PFSK-1 (cell line): Measurements from ENCODE around the gene ITPRID1.

Experiments
- FOXP2 ChIP-seq: optimal IDR thresholded peaks from 2 replicates; pipeline ENCODE3; 2011; ENCODE audit warnings: borderline replicate concordance, control low read depth, inconsistent platforms; ENCODE audit not compliant: insufficient read depth; ENCODE audit errors: extremely low read length, extremely low read depth
- POLR2AphosphoS5 ChIP-seq: IDR thresholded peaks from 2 replicates; pipeline ENCODE4 v1.6.1; 2012; ENCODE audit warnings: low read depth, mild to moderate bottlenecking, control low read depth, low read length, moderate library complexity
- REST ChIP-seq, 2 experiments: IDR thresholded peaks; 2 replicates each; pipeline versions ENCODE4 v1.6.1 to v1.8.0; 2011 to 2012; ENCODE audit warnings: low read depth in 2 of 2, low read length in 2 of 2, control low read depth in 1 of 2, inconsistent platforms in 1 of 2, mild to moderate bottlenecking in 1 of 2, moderate library complexity in 1 of 2; ENCODE audit not compliant: insufficient read depth in 1 of 2
- SIN3A ChIP-seq: IDR thresholded peaks from 2 replicates; pipeline ENCODE4 v1.6.1; 2012; ENCODE audit warnings: mild to moderate bottlenecking, low read length, moderate library complexity, borderline replicate concordance; ENCODE audit not compliant: insufficient read depth
- TAF1 ChIP-seq: IDR thresholded peaks from 2 replicates; pipeline ENCODE4 v1.6.1; 2012; ENCODE audit warnings: low read length, control low read depth, borderline replicate concordance; ENCODE audit not compliant: insufficient read depth

The ITPRID1 gene

GRCh38 chr7:31563951-31564350 is 50.1 kb downstream of the ITPRID1 start:
- TF ChIP-seq TAF1 (no peak), POLR2AphosphoS5 (no peak), FOXP2 (no peak), SIN3A (no peak), REST (IDR thresholded peaks at IDR 0.05; ENCODE audit: insufficient read depth in 1 of 2, low read depth in 2 of 2, low read length in 2 of 2) (no peak)

GRCh38 chr7:31564661-31565060 is 50.8 kb downstream of the ITPRID1 start:
- TF ChIP-seq FOXP2 (no peak), REST (IDR thresholded peaks at IDR 0.05; ENCODE audit: insufficient read depth in 1 of 2, low read depth in 2 of 2, low read length in 2 of 2) (no peak), POLR2AphosphoS5 (no peak), SIN3A (no peak), TAF1 (no peak)

GRCh38 chr7:31569528-31569927 is 55.6 kb downstream of the ITPRID1 start:
- TF ChIP-seq REST (IDR thresholded peaks at IDR 0.05; ENCODE audit: insufficient read depth in 1 of 2, low read depth in 2 of 2, low read length in 2 of 2) = no peak
- TF ChIP-seq FOXP2 = no peak

GRCh38 chr7:31583526-31583925 is 69.6 kb downstream of the ITPRID1 start:
- TF ChIP-seq SIN3A (no peak), TAF1 (no peak), POLR2AphosphoS5 (no peak), FOXP2 (no peak), REST (IDR thresholded peaks at IDR 0.05; ENCODE audit: insufficient read depth in 1 of 2, low read depth in 2 of 2, low read length in 2 of 2) (no peak)

GRCh38 chr7:31583942-31584341 is 70.1 kb downstream of the ITPRID1 start:
- TF ChIP-seq TAF1 (no peak), SIN3A (no peak)

GRCh38 chr7:31595390-31595789 is 81.5 kb downstream of the ITPRID1 start:
- TF ChIP-seq FOXP2 (no peak), POLR2AphosphoS5 (no peak)
